HepG2 (cell line): Measurements from ENCODE around the gene SYT7. TPM values are rescaled to one million over a fixed set of nuclear protein-coding genes. Genes with fewer than 3 reads are reported as not detected.

ENCODE experiments used
- CERS6 ChIP-seq: sonication (generic); formaldehyde crosslinking; IDR thresholded peaks from 2 replicates; pipeline ENCODE4 v1.5.0; 2020; ENCODE audit warnings: missing genetic modification reagents
- DZIP1 ChIP-seq: sonication (generic); formaldehyde crosslinking; IDR thresholded peaks from 2 replicates; pipeline ENCODE4 v1.5.0; 2020; ENCODE audit warnings: mild to moderate bottlenecking, missing genetic modification reagents
- HMG20B ChIP-seq: conservative IDR thresholded peaks from 2 replicates; pipeline ENCODE4 v1.6.1; 2016; ENCODE audit warnings: missing genetic modification reagents, missing compliant biosample characterization
- KDM4B ChIP-seq: sonication (generic); formaldehyde crosslinking; IDR thresholded peaks from 2 replicates; pipeline ENCODE4 v1.4.0; 2020; ENCODE audit warnings: missing genetic modification reagents
- KLF6 ChIP-seq: IDR thresholded peaks from 2 replicates; pipeline ENCODE4 v1.8.0; 2016; ENCODE audit warnings: missing biosample characterization, missing genetic modification reagents
- NPAS2 ChIP-seq: sonication (generic); formaldehyde crosslinking; IDR thresholded peaks from 2 replicates; pipeline ENCODE4 v1.8.0; 2022; ENCODE audit warnings: mild to moderate bottlenecking, missing genetic modification reagents, borderline replicate concordance
- SIX1 ChIP-seq: sonication (generic); formaldehyde crosslinking; IDR thresholded peaks from 2 replicates; pipeline ENCODE4 v1.4.0; 2020; ENCODE audit warnings: missing genetic modification reagents, borderline replicate concordance
- TCF7 ChIP-seq: sonication (generic); IDR thresholded peaks from 2 replicates; pipeline ENCODE4 v1.6.1; 2016; ENCODE audit warnings: antibody characterized with exemption, low read depth
- ZBTB34 ChIP-seq: sonication (generic); formaldehyde crosslinking; IDR thresholded peaks from 2 replicates; pipeline ENCODE4 v1.8.0; 2022; ENCODE audit warnings: mild to moderate bottlenecking, missing genetic modification reagents
- ZNF44 ChIP-seq: sonication (generic); formaldehyde crosslinking; IDR thresholded peaks from 2 replicates; pipeline ENCODE4 v1.5.1; 2020; ENCODE audit warnings: mild to moderate bottlenecking, missing genetic modification reagents
- ZNF576 ChIP-seq: sonication (generic); formaldehyde crosslinking; IDR thresholded peaks from 2 replicates; pipeline ENCODE4 v1.4.0; 2020; ENCODE audit warnings: mild to moderate bottlenecking, missing genetic modification reagents
- ZNF646 ChIP-seq: sonication (generic); formaldehyde crosslinking; IDR thresholded peaks from 2 replicates; pipeline ENCODE4 v1.9.0; 2021; ENCODE audit warnings: mild to moderate bottlenecking, missing genetic modification reagents
- ZSCAN9 ChIP-seq: IDR thresholded peaks from 2 replicates; pipeline ENCODE4 v1.6.1; 2016; ENCODE audit warnings: borderline replicate concordance
- polyA plus RNA-seq, 8 experiments: library from polyadenylated mRNA; depleted of rRNA in 3 of 8; stranded (reverse) in 7 of 8; unstranded in 1 of 8; fragments of >200 nt; fragmentation: Illumina TruSeq in 4 of 8; extraction: Trizol in 4 of 8; gene quantifications; 2 replicates each; pipeline versions ENCODE4 v1.2.1 to v1.2.3, GENCODE V29; 2011 to 2016; ENCODE audit warnings: low read depth in 4 of 8, missing spikeins in 1 of 8, mixed read lengths in 1 of 8; ENCODE audit not compliant: insufficient read depth in 1 of 8
- total RNA-seq, 5 experiments: library from RNA; depleted of rRNA; stranded (reverse); fragments of >200 nt; fragmentation: Illumina TruSeq; extraction: Trizol; gene quantifications; 2 replicates each; pipeline ENCODE4 v1.2.3, GENCODE V29; 2016; ENCODE audit warnings: low read depth in 1 of 5

SYT7 gene
- total and polyA plus RNA-seq, 2 of the 13 experiments (the other 11 are each of a cell fraction or from before 2014, with no cell fraction given): 1.4 to 4.4 TPM

- TF ChIP-seq DZIP1 (CRISPR knock-in tag): no peak
- no peak for TF ChIP-seq HMG20B (CRISPR knock-in tag)
- no peak for TF ChIP-seq KLF6 (CRISPR knock-in tag)
- no peak for TF ChIP-seq NPAS2 (CRISPR knock-in tag)
- TF ChIP-seq TCF7: no peak
- no peak; the same call in 1 of the 2 replicates for TF ChIP-seq ZSCAN9 (CRISPR knock-in tag)
- TF ChIP-seq ZBTB34 (CRISPR knock-in tag): no peak
- TF ChIP-seq ZNF576 (CRISPR knock-in tag): 0 out of 2 replicates have a peak, but pooled peaks have one; percentile 20
- TF ChIP-seq SIX1 (CRISPR knock-in tag): no peak
- no peak; the same call in 1 of the 2 replicates for TF ChIP-seq CERS6
- TF ChIP-seq KDM4B: no peak
- no peak for TF ChIP-seq ZNF646 (CRISPR knock-in tag)
- TF ChIP-seq ZNF44 (CRISPR knock-in tag): no peak
Observed at GRCh38 chr11:61509043-61510029, 71.5 kb downstream of the SYT7 start (continued).
